ENCODE results near the gene CDCA7. TPM values are rescaled to one million over a fixed set of nuclear protein-coding genes. Genes with fewer than 3 reads are reported as not detected.

CDCA7 gene
- polyA plus RNA-seq, 1 donor from 2014 or later: 0.27 TPM

GRCh38 chr2:173410579-173410978 lies 55.9 kb downstream of the CDCA7 start:
- H2AFZ ChIP-seq (ENCODE audit: low read depth, low read length): no peak overlapping the region
- no peaks in the 10 kb centered on the region for H3K36me3 ChIP-seq (ENCODE audit: insufficient read depth, low read length)
- H3K9ac ChIP-seq (ENCODE audit: low read length): no peak overlapping the region
- H3F3A ChIP-seq (ENCODE audit: insufficient read depth, low read length, poor library complexity, severe bottlenecking): no peaks in the 10 kb centered on the region
- H3K9me3 ChIP-seq (ENCODE audit: low read length): no peaks in the 10 kb centered on the region
- no peaks in the 10 kb centered on the region for H3K27me3 ChIP-seq (ENCODE audit: insufficient read depth, low read depth, low read length)
- no peak overlapping the region for H3K4me3 ChIP-seq (ENCODE audit: low read length)
- no peak overlapping the region for H3K4me2 ChIP-seq (ENCODE audit: low read length)
- TF ChIP-seq MXI1 (conservative IDR thresholded peaks at IDR 0.05; ENCODE audit: poor library complexity, severe bottlenecking): no peak
- no peak for TF ChIP-seq TAF1 (IDR thresholded peaks at IDR 0.05; ENCODE audit: low read depth)
- no peak for TF ChIP-seq EP300 (conservative IDR thresholded peaks at IDR 0.05; ENCODE audit: poor library complexity, severe bottlenecking)
- TF ChIP-seq SMC3 (conservative IDR thresholded peaks at IDR 0.05; ENCODE audit: poor library complexity): no peak
- no peak for TF ChIP-seq POLR2AphosphoS5 (IDR thresholded peaks at IDR 0.05)
- no peak for TF ChIP-seq RAD21 (conservative IDR thresholded peaks at IDR 0.05)
- TF ChIP-seq REST (IDR thresholded peaks at IDR 0.05; ENCODE audit: borderline replicate concordance): no peak
- H4K20me1 ChIP-seq (ENCODE audit: insufficient read depth): no peaks in the 10 kb centered on the region
- no peak overlapping the region for H3K27ac ChIP-seq (ENCODE audit: low read length)
- H3K9me2 ChIP-seq (ENCODE audit: insufficient read depth, low read length): no peaks in the 10 kb centered on the region
- no peaks in the 10 kb centered on the region for H3K79me2 ChIP-seq (replicated peaks; ENCODE audit: insufficient read depth, low read length)

GRCh38 chr2:173412628-173413027 lies 58.0 kb downstream of the CDCA7 start:
- H3K9me3 ChIP-seq (ENCODE audit: low read length): no peaks in the 10 kb centered on the region
- H3K9ac ChIP-seq (ENCODE audit: low read length): no peak overlapping the region
- H2AFZ ChIP-seq (ENCODE audit: low read depth, low read length): no peak overlapping the region
- no peaks in the 10 kb centered on the region for H4K20me1 ChIP-seq (ENCODE audit: insufficient read depth)
- no peak overlapping the region for H3K4me3 ChIP-seq (ENCODE audit: low read length)
- no peaks in the 10 kb centered on the region for H3F3A ChIP-seq (ENCODE audit: insufficient read depth, low read length, poor library complexity, severe bottlenecking)
- no peaks in the 10 kb centered on the region for H3K36me3 ChIP-seq (ENCODE audit: insufficient read depth, low read length)
- H3K4me2 ChIP-seq (ENCODE audit: low read length): no peak overlapping the region
- H3K79me2 ChIP-seq (replicated peaks; ENCODE audit: insufficient read depth, low read length): no peaks in the 10 kb centered on the region
- H3K27ac ChIP-seq (ENCODE audit: low read length): no peak overlapping the region
- H3K27me3 ChIP-seq (ENCODE audit: insufficient read depth, low read depth, low read length): no peaks in the 10 kb centered on the region
- H3K9me2 ChIP-seq (ENCODE audit: insufficient read depth, low read length): no peaks in the 10 kb centered on the region
- TF ChIP-seq MXI1 (conservative IDR thresholded peaks at IDR 0.05; ENCODE audit: poor library complexity, severe bottlenecking) (no peak), RAD21 (conservative IDR thresholded peaks at IDR 0.05) (no peak), POLR2AphosphoS5 (IDR thresholded peaks at IDR 0.05) (no peak), EP300 (conservative IDR thresholded peaks at IDR 0.05; ENCODE audit: poor library complexity, severe bottlenecking) (no peak), SMC3 (conservative IDR thresholded peaks at IDR 0.05; ENCODE audit: poor library complexity) (no peak), EZH2 (IDR thresholded peaks at IDR 0.05; ENCODE audit: borderline replicate concordance, insufficient read depth, low read length, poor library complexity, severe bottlenecking) (no peak), CTCF (IDR thresholded peaks at IDR 0.05; ENCODE audit: poor library complexity, severe bottlenecking) (no peak), REST (IDR thresholded peaks at IDR 0.05; ENCODE audit: borderline replicate concordance) (no peak), TAF1 (IDR thresholded peaks at IDR 0.05; ENCODE audit: low read depth) (no peak)
